Measurements from ENCODE around the gene ASB15. TPM values are rescaled to one million over a fixed set of nuclear protein-coding genes. Genes with fewer than 3 reads are reported as not detected.

Gene ASB15
- total RNA-seq, 2 experiments from 2014 or later, result not detected

DNA sequence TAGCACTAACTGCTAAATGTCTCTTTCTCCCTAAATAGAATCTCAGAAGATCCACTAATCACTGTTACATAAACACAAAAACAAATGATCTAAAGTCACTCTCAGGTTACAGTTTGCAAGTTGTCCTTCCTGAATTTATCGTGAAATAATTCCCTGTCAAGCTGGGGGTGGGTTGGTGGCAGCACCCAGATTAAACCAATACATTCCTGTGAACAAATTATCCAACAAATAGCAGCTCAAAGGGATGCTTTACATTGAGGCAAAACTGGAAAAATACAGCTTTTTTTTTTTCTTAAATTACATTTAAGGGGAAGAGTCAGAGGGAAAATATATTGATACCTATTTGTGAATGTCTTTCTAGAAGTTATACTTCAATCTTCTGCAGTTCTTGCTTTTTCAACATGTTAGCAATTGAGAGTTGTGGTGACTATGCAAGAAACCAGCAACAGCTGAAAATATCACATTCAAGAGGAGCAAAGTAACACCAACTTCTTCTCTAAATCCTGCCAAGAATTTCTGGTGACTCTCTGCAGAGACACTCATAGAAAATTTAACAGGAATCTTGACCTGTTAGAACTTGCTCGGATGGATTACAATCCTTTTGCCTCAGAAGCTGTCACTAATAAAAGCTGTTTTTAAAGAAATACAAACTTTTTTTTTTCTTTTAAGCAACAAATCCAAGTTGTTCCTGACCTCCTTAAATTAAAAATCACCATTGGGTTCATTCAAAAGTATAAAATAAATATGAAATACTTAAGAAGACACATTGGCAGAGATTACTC is 73.0 kb downstream of the ASB15 start:
- intact Hi-C loops (cut with micrococcal nuclease), result no loop called here
- no peaks in the 10 kb centered on the region for H3K27me3 Mint-ChIP-seq (ENCODE audit: low read depth)
- no peaks in the 10 kb centered on the region for H3K9me3 Mint-ChIP-seq
- CTCF ChIA-PET, result interaction anchor here (0.6 kb wide), 1 partner anchor 96 kb away, joined by 3 read pairs; no protein-coding TSS in a partner anchor
- no peak overlapping the region for H3K4me3 Mint-ChIP-seq
- H3K36me3 Mint-ChIP-seq (ENCODE audit: low read depth), result no peaks in the 10 kb centered on the region
- H3K4me1 Mint-ChIP-seq (ENCODE audit: low read depth), result no peaks in the 10 kb centered on the region
- H3K27ac Mint-ChIP-seq, result no peak overlapping the region
- DNase-seq, result no peak

GRCh38 chr7:123675181-123675473 is 73.5 kb downstream of the ASB15 start:
- H3K36me3 Mint-ChIP-seq (ENCODE audit: low read depth), result no peaks in the 10 kb centered on the region
- no peak overlapping the region for H3K27ac Mint-ChIP-seq
- no peaks in the 10 kb centered on the region for H3K9me3 Mint-ChIP-seq
- CTCF ChIA-PET, result no interaction called here
- intact Hi-C loops (cut with micrococcal nuclease), result no loop called here
- H3K4me3 Mint-ChIP-seq, result no peak overlapping the region
- no peak for DNase-seq
- no peaks in the 10 kb centered on the region for H3K4me1 Mint-ChIP-seq (ENCODE audit: low read depth)
- H3K27me3 Mint-ChIP-seq (ENCODE audit: low read depth), result no peaks in the 10 kb centered on the region

DNA sequence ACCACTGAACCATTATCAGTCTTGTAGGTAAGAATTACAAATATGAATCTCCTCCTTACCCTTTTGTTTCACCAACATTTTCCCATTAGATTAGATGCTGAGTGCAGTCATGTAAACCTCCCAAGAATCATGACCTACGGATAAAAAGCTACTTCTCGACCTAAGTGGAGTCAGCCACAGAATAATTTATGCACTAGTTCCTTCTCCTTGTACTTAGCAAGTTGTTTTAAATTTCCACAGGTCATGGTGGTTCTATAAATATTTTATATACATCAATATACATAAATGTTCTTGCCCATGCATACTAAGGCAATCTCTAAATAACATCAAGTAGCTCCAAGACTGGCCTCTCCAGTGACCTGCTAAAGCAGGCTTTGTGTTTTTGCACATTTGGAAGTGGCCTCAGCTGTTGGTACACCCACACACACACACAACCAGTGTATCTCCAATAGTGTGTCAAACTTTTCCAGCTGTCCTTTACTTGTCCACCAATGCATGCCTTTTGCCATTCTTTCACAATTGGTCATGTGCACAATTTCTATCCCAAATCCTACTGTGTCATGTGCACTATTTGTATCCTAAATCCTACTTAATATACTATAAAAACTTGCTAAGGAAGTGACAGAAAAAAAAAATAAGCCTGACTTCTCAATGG is 75.6 kb downstream of the ASB15 start:
- intact Hi-C loops (cut with micrococcal nuclease), result no loop called here
- Mint-ChIP-seq H3K4me3 (no peak overlapping the region), H3K9me3 (no peaks in the 10 kb centered on the region), H3K27me3 (ENCODE audit: low read depth) (no peaks in the 10 kb centered on the region), H3K4me1 (ENCODE audit: low read depth) (no peaks in the 10 kb centered on the region), H3K36me3 (ENCODE audit: low read depth) (no peaks in the 10 kb centered on the region), H3K27ac (no peak overlapping the region)
- CTCF ChIA-PET, result interaction anchor here (1.6 kb wide), 1 partner anchor 24 kb away, joined by 4 read pairs; no protein-coding TSS in a partner anchor
- no peak for DNase-seq

DNA sequence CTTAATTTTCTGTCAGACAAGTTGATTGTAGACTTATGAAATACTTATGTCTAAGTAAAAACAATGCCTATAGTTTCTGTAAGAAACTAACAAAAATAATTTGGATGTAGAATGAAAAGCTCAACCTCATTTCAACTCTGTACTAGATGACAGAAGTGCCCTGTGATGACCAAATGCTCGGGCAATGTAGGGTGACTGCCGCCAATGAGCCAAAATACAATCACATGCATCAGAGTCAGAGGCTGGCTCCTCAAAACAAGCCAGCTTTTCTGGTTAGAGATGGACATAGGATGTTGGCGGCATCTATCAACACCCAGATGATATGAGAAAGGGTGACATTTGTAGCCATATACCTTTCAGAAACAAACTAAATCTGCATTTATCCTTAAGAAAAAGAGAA is 78.0 kb downstream of the ASB15 start:
- Mint-ChIP-seq H3K27ac (no peak overlapping the region), H3K4me3 (no peak overlapping the region), H3K9me3 (no peaks in the 10 kb centered on the region), H3K4me1 (ENCODE audit: low read depth) (no peaks in the 10 kb centered on the region), H3K27me3 (ENCODE audit: low read depth) (no peaks in the 10 kb centered on the region), H3K36me3 (ENCODE audit: low read depth) (no peaks in the 10 kb centered on the region)
- intact Hi-C loops (cut with micrococcal nuclease), result no loop called here
- DNase-seq, result no peak
- CTCF ChIA-PET, result interaction anchor here (0.8 kb wide), 1 partner anchor 119 kb away, joined by 3 read pairs; no protein-coding TSS in a partner anchor

GRCh38 chr7:123680580-123680979 is 79.0 kb downstream of the ASB15 start:
- no peak overlapping the region for H3K4me3 Mint-ChIP-seq
- peaks cover 2% of the 10 kb centered on the region for H3K36me3 Mint-ChIP-seq (ENCODE audit: low read depth)
- no peaks in the 10 kb centered on the region for H3K9me3 Mint-ChIP-seq
- CTCF ChIA-PET, result interaction anchor here (0.8 to 2.4 kb wide), 2 partner anchors 117 to 118 kb away, joined by 3 to 13 read pairs; no protein-coding TSS in a partner anchor
- intact Hi-C loops (cut with micrococcal nuclease), result no loop called here
- DNase-seq, result no peak
- H3K4me1 Mint-ChIP-seq (ENCODE audit: low read depth), result no peaks in the 10 kb centered on the region
- no peak overlapping the region for H3K27ac Mint-ChIP-seq
- no peaks in the 10 kb centered on the region for H3K27me3 Mint-ChIP-seq (ENCODE audit: low read depth)

GRCh38 chr7:123681561-123681960 is 79.9 kb downstream of the ASB15 start:
- intact Hi-C loops (cut with micrococcal nuclease), result no loop called here
- CTCF ChIA-PET, result interaction anchor here (0.6 to 2.4 kb wide), 5 partner anchors 20 to 1103 kb away, joined by 3 to 14 read pairs (median 3); no protein-coding TSS in a partner anchor
- Mint-ChIP-seq H3K9me3 (no peaks in the 10 kb centered on the region), H3K4me3 (no peak overlapping the region), H3K4me1 (ENCODE audit: low read depth) (no peaks in the 10 kb centered on the region), H3K27me3 (ENCODE audit: low read depth) (no peaks in the 10 kb centered on the region), H3K36me3 (ENCODE audit: low read depth) (peaks cover 2% of the 10 kb centered on the region), H3K27ac (no peak overlapping the region)
- DNase-seq, result no peak

- H3K9me3 Mint-ChIP-seq, result no peaks in the 10 kb centered on the region
- intact Hi-C loops (cut with micrococcal nuclease), result loop anchor here (1.0 to 2.0 kb wide), 7 partner anchors 18 to 234 kb away; partner anchors contain the start of gene WASL
- H3K4me3 Mint-ChIP-seq, result no peak overlapping the region
- no peak overlapping the region for H3K27ac Mint-ChIP-seq
- no peaks in the 10 kb centered on the region for H3K27me3 Mint-ChIP-seq (ENCODE audit: low read depth)
- peaks cover 2% of the 10 kb centered on the region for H3K36me3 Mint-ChIP-seq (ENCODE audit: low read depth)
- CTCF ChIA-PET, result interaction anchor here (0.6 to 2.4 kb wide), 12 partner anchors 11 to 1128 kb away, joined by 3 to 14 read pairs (median 3); no protein-coding TSS in a partner anchor
- no peaks in the 10 kb centered on the region for H3K4me1 Mint-ChIP-seq (ENCODE audit: low read depth)
- peak; percentile 31 for DNase-seq
Observed at GRCh38 chr7:123682690-123683089, 81.1 kb downstream of the ASB15 start.

DNA sequence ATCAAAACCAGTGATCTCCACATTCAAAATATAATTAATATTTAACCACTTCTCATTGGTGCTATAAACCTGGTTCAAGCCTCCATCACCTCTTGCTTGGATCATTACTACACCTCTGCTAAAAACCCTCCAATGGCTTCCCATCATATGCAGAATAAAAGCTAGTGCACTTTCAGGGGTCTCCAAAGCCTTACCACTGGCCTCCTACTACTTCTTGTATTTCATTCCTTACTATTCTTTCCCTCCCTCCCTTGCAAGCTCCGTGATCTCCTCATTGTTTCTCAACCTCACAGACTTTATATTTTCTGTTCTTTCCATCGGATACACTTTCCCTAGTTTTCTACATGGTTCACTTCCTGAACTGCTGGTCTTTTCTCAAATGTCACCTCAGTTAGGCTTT is 85.5 kb downstream of the ASB15 start:
- Mint-ChIP-seq H3K27ac (no peak overlapping the region), H3K4me3 (no peak overlapping the region), H3K9me3 (no peaks in the 10 kb centered on the region), H3K27me3 (ENCODE audit: low read depth) (no peaks in the 10 kb centered on the region), H3K4me1 (ENCODE audit: low read depth) (no peaks in the 10 kb centered on the region), H3K36me3 (ENCODE audit: low read depth) (peaks cover 9% of the 10 kb centered on the region)
- intact Hi-C loops (cut with micrococcal nuclease), result no loop called here
- CTCF ChIA-PET, result no interaction called here
- no peak for DNase-seq

- intact Hi-C loops (cut with micrococcal nuclease), result no loop called here
- no peaks in the 10 kb centered on the region for H3K27me3 Mint-ChIP-seq (ENCODE audit: low read depth)
- DNase-seq, result no peak
- no peak overlapping the region for H3K27ac Mint-ChIP-seq
- CTCF ChIA-PET, result interaction anchor here (1.3 kb wide), 1 partner anchor 14 kb away, joined by 3 read pairs; no protein-coding TSS in a partner anchor
- peaks cover 14% of the 10 kb centered on the region for H3K36me3 Mint-ChIP-seq (ENCODE audit: low read depth)
- no peaks in the 10 kb centered on the region for H3K4me1 Mint-ChIP-seq (ENCODE audit: low read depth)
- H3K4me3 Mint-ChIP-seq, result no peak overlapping the region
- no peaks in the 10 kb centered on the region for H3K9me3 Mint-ChIP-seq
Observed at GRCh38 chr7:123687727-123688126, 86.1 kb downstream of the ASB15 start.

Other genes with a start within 250 kb of the ASB15 start
- under 1 TPM in 1 of 2 experiments, not detected in 1; 0.07 TPM for gene IQUB, start 67.2 kb upstream of the ASB15 start, total RNA-seq
- 10 to 100 TPM; 58.9 to 60.7 TPM for gene NDUFA5, start 44.0 kb upstream of the ASB15 start, total RNA-seq
- not detected for gene LMOD2, start 54.0 kb downstream of the ASB15 start, total RNA-seq
- gene WASL, start 147.2 kb downstream of the ASB15 start, total RNA-seq, result 1 to 10 TPM; 3.7 to 3.8 TPM
- gene HYAL4, start 243.3 kb downstream of the ASB15 start, total RNA-seq, result not detected